ENCODE data around the gene ZBTB7C. TPM values are rescaled to one million over a fixed set of nuclear protein-coding genes. Genes with fewer than 3 reads are reported as not detected.

ZBTB7C gene
- polyA plus RNA-seq, 2 donors = 20.6 to 24.5 TPM

GRCh38 chr18:48244530-48244929 lies 164.7 kb downstream of the ZBTB7C start:
- Histone ChIP-seq H3K27me3 (ENCODE audit: control insufficient read depth in 1 of 2, insufficient read depth in 2 of 2, low read length in 2 of 2) (no peaks in the 10 kb centered on the region), H3K4me1 (ENCODE audit: control insufficient read depth in 2 of 2, insufficient read depth in 2 of 2, low read length in 1 of 2) (no peaks in the 10 kb centered on the region), H3K27ac (ENCODE audit: low read depth in 2 of 2, low read length in 1 of 2) (no peak overlapping the region), H3K4me3 (ENCODE audit: low read depth in 1 of 2, low read length in 2 of 2) (no peak overlapping the region), H3K36me3 (ENCODE audit: control insufficient read depth in 2 of 2, insufficient read depth in 2 of 2, low read length in 1 of 2) (no peaks in the 10 kb centered on the region), H3K9me3 (ENCODE audit: control insufficient read depth in 2 of 2, insufficient read depth in 1 of 2, low read depth in 1 of 2, low read length in 1 of 2) (no peaks in the 10 kb centered on the region)

- H3K27ac ChIP-seq (ENCODE audit: low read depth in 2 of 2, low read length in 1 of 2) = no peak overlapping the region
- no peak overlapping the region for H3K4me3 ChIP-seq (ENCODE audit: low read depth in 1 of 2, low read length in 2 of 2)
- no peaks in the 10 kb centered on the region for H3K9me3 ChIP-seq (ENCODE audit: control insufficient read depth in 2 of 2, insufficient read depth in 1 of 2, low read depth in 1 of 2, low read length in 1 of 2)
- WGBS, 2 donors = 50 to 68% methylated on average over 3 of the region's 3 CpGs
- H3K4me1 ChIP-seq (ENCODE audit: control insufficient read depth in 2 of 2, insufficient read depth in 2 of 2, low read length in 1 of 2) = no peaks in the 10 kb centered on the region
- H3K27me3 ChIP-seq (ENCODE audit: control insufficient read depth in 1 of 2, insufficient read depth in 2 of 2, low read length in 2 of 2) = no peaks in the 10 kb centered on the region
- H3K36me3 ChIP-seq (ENCODE audit: control insufficient read depth in 2 of 2, insufficient read depth in 2 of 2, low read length in 1 of 2) = no peaks in the 10 kb centered on the region
Observed at GRCh38 chr18:48238636-48239035, 170.5 kb downstream of the ZBTB7C start.

GRCh38 chr18:48238206-48238605 lies 171.0 kb downstream of the ZBTB7C start:
- no peaks in the 10 kb centered on the region for H3K4me1 ChIP-seq (ENCODE audit: control insufficient read depth in 2 of 2, insufficient read depth in 2 of 2, low read length in 1 of 2)
- no peaks in the 10 kb centered on the region for H3K9me3 ChIP-seq (ENCODE audit: control insufficient read depth in 2 of 2, insufficient read depth in 1 of 2, low read depth in 1 of 2, low read length in 1 of 2)
- no peak overlapping the region for H3K4me3 ChIP-seq (ENCODE audit: low read depth in 1 of 2, low read length in 2 of 2)
- 83 to 90% methylated on average over 3 of the region's 3 CpGs for WGBS, 2 donors
- H3K27me3 ChIP-seq (ENCODE audit: control insufficient read depth in 1 of 2, insufficient read depth in 2 of 2, low read length in 2 of 2) = no peaks in the 10 kb centered on the region
- no peak overlapping the region for H3K27ac ChIP-seq (ENCODE audit: low read depth in 2 of 2, low read length in 1 of 2)
- no peaks in the 10 kb centered on the region for H3K36me3 ChIP-seq (ENCODE audit: control insufficient read depth in 2 of 2, insufficient read depth in 2 of 2, low read length in 1 of 2)

- Histone ChIP-seq H3K36me3 (ENCODE audit: control insufficient read depth in 2 of 2, insufficient read depth in 2 of 2, low read length in 1 of 2) (no peaks in the 10 kb centered on the region), H3K27ac (ENCODE audit: low read depth in 2 of 2, low read length in 1 of 2) (no peak overlapping the region), H3K27me3 (ENCODE audit: control insufficient read depth in 1 of 2, insufficient read depth in 2 of 2, low read length in 2 of 2) (no peaks in the 10 kb centered on the region), H3K9me3 (ENCODE audit: control insufficient read depth in 2 of 2, insufficient read depth in 1 of 2, low read depth in 1 of 2, low read length in 1 of 2) (no peaks in the 10 kb centered on the region), H3K4me1 (ENCODE audit: control insufficient read depth in 2 of 2, insufficient read depth in 2 of 2, low read length in 1 of 2) (no peaks in the 10 kb centered on the region), H3K4me3 (ENCODE audit: low read depth in 1 of 2, low read length in 2 of 2) (no peak overlapping the region)
- 73 to 90% methylated on average over 2 of the region's 2 CpGs for WGBS, 2 donors
Observed at GRCh38 chr18:48236822-48237221, 172.4 kb downstream of the ZBTB7C start.

GRCh38 chr18:48230467-48231113 lies 178.6 kb downstream of the ZBTB7C start:
- no peaks in the 10 kb centered on the region for H3K36me3 ChIP-seq (ENCODE audit: control insufficient read depth in 2 of 2, insufficient read depth in 2 of 2, low read length in 1 of 2)
- no peaks in the 10 kb centered on the region for H3K27me3 ChIP-seq (ENCODE audit: control insufficient read depth in 1 of 2, insufficient read depth in 2 of 2, low read length in 2 of 2)
- no peak overlapping the region for H3K27ac ChIP-seq (ENCODE audit: low read depth in 2 of 2, low read length in 1 of 2)
- H3K4me3 ChIP-seq (ENCODE audit: low read depth in 1 of 2, low read length in 2 of 2) = no peak overlapping the region
- no peaks in the 10 kb centered on the region for H3K9me3 ChIP-seq (ENCODE audit: control insufficient read depth in 2 of 2, insufficient read depth in 1 of 2, low read depth in 1 of 2, low read length in 1 of 2)
- peaks cover 6 to 17% of the 10 kb centered on the region in 2 donors for H3K4me1 ChIP-seq (ENCODE audit: control insufficient read depth in 2 of 2, insufficient read depth in 2 of 2, low read length in 1 of 2)
- WGBS, 2 donors = 86 to 91% methylated on average over 7 of the region's 7 CpGs

- 31 to 32% methylated on average over 8 of the region's 8 CpGs for WGBS, 2 donors
- H3K36me3 ChIP-seq (ENCODE audit: control insufficient read depth in 2 of 2, insufficient read depth in 2 of 2, low read length in 1 of 2) = no peaks in the 10 kb centered on the region
- no peak overlapping the region for H3K27ac ChIP-seq (ENCODE audit: low read depth in 2 of 2, low read length in 1 of 2)
- H3K9me3 ChIP-seq (ENCODE audit: control insufficient read depth in 2 of 2, insufficient read depth in 1 of 2, low read depth in 1 of 2, low read length in 1 of 2) = no peaks in the 10 kb centered on the region
- no peak overlapping the region for H3K4me3 ChIP-seq (ENCODE audit: low read depth in 1 of 2, low read length in 2 of 2)
- peaks cover 6 to 17% of the 10 kb centered on the region in 2 donors for H3K4me1 ChIP-seq (ENCODE audit: control insufficient read depth in 2 of 2, insufficient read depth in 2 of 2, low read length in 1 of 2)
- no peaks in the 10 kb centered on the region for H3K27me3 ChIP-seq (ENCODE audit: control insufficient read depth in 1 of 2, insufficient read depth in 2 of 2, low read length in 2 of 2)
Observed at GRCh38 chr18:48229552-48229981, 179.6 kb downstream of the ZBTB7C start.

GRCh38 chr18:48228841-48229240 lies 180.3 kb downstream of the ZBTB7C start:
- Histone ChIP-seq H3K4me3 (ENCODE audit: low read depth in 1 of 2, low read length in 2 of 2) (no peak overlapping the region), H3K27ac (ENCODE audit: low read depth in 2 of 2, low read length in 1 of 2) (peak overlapping the region in 1 of 2 donors; percentile 29), H3K9me3 (ENCODE audit: control insufficient read depth in 2 of 2, insufficient read depth in 1 of 2, low read depth in 1 of 2, low read length in 1 of 2) (no peaks in the 10 kb centered on the region), H3K4me1 (ENCODE audit: control insufficient read depth in 2 of 2, insufficient read depth in 2 of 2, low read length in 1 of 2) (peaks cover 6 to 17% of the 10 kb centered on the region in 2 donors), H3K36me3 (ENCODE audit: control insufficient read depth in 2 of 2, insufficient read depth in 2 of 2, low read length in 1 of 2) (no peaks in the 10 kb centered on the region), H3K27me3 (ENCODE audit: control insufficient read depth in 1 of 2, insufficient read depth in 2 of 2, low read length in 2 of 2) (no peaks in the 10 kb centered on the region)
- 71 to 75% methylated on average over 10 of the region's 10 CpGs for WGBS, 2 donors

- WGBS, 2 donors = 67 to 68% methylated on average over 2 of the region's 2 CpGs
- Histone ChIP-seq H3K4me1 (ENCODE audit: control insufficient read depth in 2 of 2, insufficient read depth in 2 of 2, low read length in 1 of 2) (peaks cover 6 to 17% of the 10 kb centered on the region in 2 donors), H3K27me3 (ENCODE audit: control insufficient read depth in 1 of 2, insufficient read depth in 2 of 2, low read length in 2 of 2) (no peaks in the 10 kb centered on the region), H3K36me3 (ENCODE audit: control insufficient read depth in 2 of 2, insufficient read depth in 2 of 2, low read length in 1 of 2) (no peaks in the 10 kb centered on the region), H3K9me3 (ENCODE audit: control insufficient read depth in 2 of 2, insufficient read depth in 1 of 2, low read depth in 1 of 2, low read length in 1 of 2) (no peaks in the 10 kb centered on the region), H3K27ac (ENCODE audit: low read depth in 2 of 2, low read length in 1 of 2) (peak overlapping the region in 1 of 2 donors; percentile 29), H3K4me3 (ENCODE audit: low read depth in 1 of 2, low read length in 2 of 2) (no peak overlapping the region)
Observed at GRCh38 chr18:48228301-48228715, 180.9 kb downstream of the ZBTB7C start.

- Histone ChIP-seq H3K4me3 (ENCODE audit: low read depth in 1 of 2, low read length in 2 of 2) (no peak overlapping the region), H3K9me3 (ENCODE audit: control insufficient read depth in 2 of 2, insufficient read depth in 1 of 2, low read depth in 1 of 2, low read length in 1 of 2) (no peaks in the 10 kb centered on the region), H3K4me1 (ENCODE audit: control insufficient read depth in 2 of 2, insufficient read depth in 2 of 2, low read length in 1 of 2) (peaks cover 6 to 17% of the 10 kb centered on the region in 2 donors), H3K36me3 (ENCODE audit: control insufficient read depth in 2 of 2, insufficient read depth in 2 of 2, low read length in 1 of 2) (no peaks in the 10 kb centered on the region), H3K27me3 (ENCODE audit: control insufficient read depth in 1 of 2, insufficient read depth in 2 of 2, low read length in 2 of 2) (no peaks in the 10 kb centered on the region), H3K27ac (ENCODE audit: low read depth in 2 of 2, low read length in 1 of 2) (peak overlapping the region in 1 of 2 donors; percentile 42)
- 49 to 64% methylated on average over 6 of the region's 6 CpGs for WGBS, 2 donors
Observed at GRCh38 chr18:48227206-48227605, 182.0 kb downstream of the ZBTB7C start.

- H3K9me3 ChIP-seq (ENCODE audit: control insufficient read depth in 2 of 2, insufficient read depth in 1 of 2, low read depth in 1 of 2, low read length in 1 of 2) = no peaks in the 10 kb centered on the region
- peaks cover 6 to 17% of the 10 kb centered on the region in 2 donors for H3K4me1 ChIP-seq (ENCODE audit: control insufficient read depth in 2 of 2, insufficient read depth in 2 of 2, low read length in 1 of 2)
- 90 to 94% methylated on average over 1 of the region's 1 CpG for WGBS, 2 donors
- no peak overlapping the region for H3K27ac ChIP-seq (ENCODE audit: low read depth in 2 of 2, low read length in 1 of 2)
- no peaks in the 10 kb centered on the region for H3K27me3 ChIP-seq (ENCODE audit: control insufficient read depth in 1 of 2, insufficient read depth in 2 of 2, low read length in 2 of 2)
- H3K4me3 ChIP-seq (ENCODE audit: low read depth in 1 of 2, low read length in 2 of 2) = no peak overlapping the region
- no peaks in the 10 kb centered on the region for H3K36me3 ChIP-seq (ENCODE audit: control insufficient read depth in 2 of 2, insufficient read depth in 2 of 2, low read length in 1 of 2)
Observed at GRCh38 chr18:48226401-48226800, 182.8 kb downstream of the ZBTB7C start.
